Measurements from ENCODE around the gene ADCY4. TPM values are rescaled to one million over a fixed set of nuclear protein-coding genes. Genes with fewer than 3 reads are reported as not detected.

Gene ADCY4
- total and polyA plus RNA-seq, 3 donors from 2014 or later: 10.0 to 23.1 (median 13.9) TPM

DNA sequence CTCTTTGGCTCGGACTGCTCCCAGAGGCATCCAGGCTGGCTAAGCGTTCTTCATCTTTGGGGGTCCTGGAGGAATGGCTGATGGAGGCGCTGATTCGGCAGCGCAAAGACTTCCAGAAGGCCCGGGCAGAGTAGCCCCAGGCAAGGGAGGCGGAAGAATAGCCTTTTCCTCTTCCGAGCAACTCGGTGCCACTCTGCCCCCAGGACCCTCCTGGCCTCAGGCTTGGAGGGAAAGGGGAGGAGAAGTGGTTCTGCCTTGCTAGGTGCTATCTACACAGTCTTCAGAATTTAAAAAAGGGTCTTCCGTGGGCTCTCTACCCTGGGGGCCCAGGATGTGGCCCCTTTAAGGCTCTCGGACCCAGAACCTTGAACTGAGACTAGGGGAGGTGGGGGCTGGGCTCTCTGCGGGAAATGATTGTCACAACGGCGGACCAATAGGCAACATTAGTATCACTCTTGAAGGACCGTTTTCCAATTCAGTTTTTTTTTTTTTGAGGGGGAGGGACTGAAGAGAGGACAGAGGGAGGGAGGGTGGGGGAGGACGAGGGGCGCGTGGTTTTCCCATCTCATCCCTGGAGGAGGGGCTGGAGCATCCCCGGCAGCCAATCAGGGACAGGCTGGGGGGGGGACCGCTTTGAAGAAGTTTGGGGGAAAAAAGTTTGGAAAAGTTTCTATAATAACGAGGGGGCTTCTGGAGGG lies 32.8 kb upstream of the ADCY4 start, which contains the start of gene NFATC4:
Gene NFATC4, plus strand, starts transcription at position 671 of the 698 bp plus-strand sequence. CDS start 157 bp downstream, outside the sequence.
- peak within 1 kb of the TSS; percentile 44 to 62 for H3K4me3 ChIP-seq
- 4 to 7% methylated on average over 21 of the region's 21 CpGs for WGBS, 2 donors
- H3K4me1 ChIP-seq: peaks cover 16% of the 10 kb centered on the region
- TF ChIP-seq, protein P1, sequence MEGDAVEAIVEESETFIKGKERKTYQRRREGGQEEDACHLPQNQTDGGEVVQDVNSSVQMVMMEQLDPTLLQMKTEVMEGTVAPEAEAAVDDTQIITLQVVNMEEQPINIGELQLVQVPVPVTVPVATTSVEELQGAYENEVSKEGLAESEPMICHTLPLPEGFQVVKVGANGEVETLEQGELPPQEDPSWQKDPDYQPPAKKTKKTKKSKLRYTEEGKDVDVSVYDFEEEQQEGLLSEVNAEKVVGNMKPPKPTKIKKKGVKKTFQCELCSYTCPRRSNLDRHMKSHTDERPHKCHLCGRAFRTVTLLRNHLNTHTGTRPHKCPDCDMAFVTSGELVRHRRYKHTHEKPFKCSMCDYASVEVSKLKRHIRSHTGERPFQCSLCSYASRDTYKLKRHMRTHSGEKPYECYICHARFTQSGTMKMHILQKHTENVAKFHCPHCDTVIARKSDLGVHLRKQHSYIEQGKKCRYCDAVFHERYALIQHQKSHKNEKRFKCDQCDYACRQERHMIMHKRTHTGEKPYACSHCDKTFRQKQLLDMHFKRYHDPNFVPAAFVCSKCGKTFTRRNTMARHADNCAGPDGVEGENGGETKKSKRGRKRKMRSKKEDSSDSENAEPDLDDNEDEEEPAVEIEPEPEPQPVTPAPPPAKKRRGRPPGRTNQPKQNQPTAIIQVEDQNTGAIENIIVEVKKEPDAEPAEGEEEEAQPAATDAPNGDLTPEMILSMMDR (IDR thresholded peaks at IDR 0.05): no peak
- TF ChIP-seq POLR2A (IDR thresholded peaks at IDR 0.05): no peak
- peak; percentile 93 for DNase-seq
- intact Hi-C loops (cut with DNase I; ENCODE audit: low total_unique reads): loop anchor here (5.0 kb wide), 1 partner anchor 65 kb away; no protein-coding TSS in a partner anchor
- no peaks in the 10 kb centered on the region for H3K36me3 ChIP-seq (ENCODE audit: low read depth, missing control alignments)
- peak within 1 kb of the TSS; percentile 80 to 87 for H3K27ac ChIP-seq
- no peaks in the 10 kb centered on the region for H3K9me3 ChIP-seq
- H3K27me3 ChIP-seq: no peaks in the 10 kb centered on the region

DNA sequence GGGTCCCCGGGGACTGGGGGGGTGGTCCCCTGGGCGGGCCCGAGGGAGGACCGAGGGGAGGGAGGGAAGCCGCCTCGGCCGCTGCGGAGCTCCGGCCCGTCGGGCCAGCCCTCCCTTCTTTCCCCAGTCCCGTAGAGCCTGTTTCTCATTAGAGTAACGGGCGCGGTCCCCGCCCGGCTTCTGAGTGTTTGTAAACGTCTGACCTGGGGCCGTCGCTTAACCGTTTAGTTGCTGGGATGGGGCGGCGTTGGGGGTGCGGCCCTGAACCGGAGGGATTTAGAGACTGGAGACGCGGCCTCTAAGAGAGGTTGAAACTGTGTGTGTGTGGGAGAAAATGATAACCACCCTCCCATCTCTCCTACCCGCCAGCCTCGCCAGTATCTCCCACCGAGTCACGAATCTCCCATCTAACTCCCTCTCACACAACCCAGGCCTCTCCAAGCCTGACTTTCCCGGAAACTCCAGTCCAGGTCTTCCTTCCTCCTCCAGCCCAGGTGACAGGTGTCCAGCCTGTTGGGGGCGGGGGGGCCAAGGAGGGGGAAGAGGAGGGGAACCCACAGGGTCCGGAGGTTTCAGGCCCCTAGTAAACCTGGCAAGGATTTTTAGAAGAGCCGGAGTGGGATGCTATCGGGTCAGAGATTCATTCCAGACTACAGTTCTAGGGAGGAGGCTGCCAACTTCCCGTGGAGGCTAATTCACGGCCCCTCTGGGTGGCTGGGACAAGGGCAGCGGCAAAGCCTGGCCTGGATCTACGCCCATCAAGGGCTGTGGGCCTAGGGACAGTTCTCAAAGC lies 32.0 kb upstream of the ADCY4 start:
- no peaks in the 10 kb centered on the region for H3K36me3 ChIP-seq (ENCODE audit: low read depth, missing control alignments)
- 0 to 1% methylated on average over 27 to 40 of the region's 40 CpGs for WGBS, 2 donors
- no peaks in the 10 kb centered on the region for H3K27me3 ChIP-seq
- peaks cover 16% of the 10 kb centered on the region for H3K4me1 ChIP-seq
- peak; percentile 88 for DNase-seq
- intact Hi-C loops (cut with DNase I; ENCODE audit: low total_unique reads): loop anchor here (5.0 kb wide), 1 partner anchor 65 kb away; no protein-coding TSS in a partner anchor
- H3K4me3 ChIP-seq: peak overlapping the region; percentile 19 to 62
- H3K27ac ChIP-seq: peak overlapping the region; percentile 80 to 87
- TF ChIP-seq, protein P1 (IDR thresholded peaks at IDR 0.05): no peak
- peak; percentile 9 for TF ChIP-seq POLR2A (IDR thresholded peaks at IDR 0.05)
- no peaks in the 10 kb centered on the region for H3K9me3 ChIP-seq

DNA sequence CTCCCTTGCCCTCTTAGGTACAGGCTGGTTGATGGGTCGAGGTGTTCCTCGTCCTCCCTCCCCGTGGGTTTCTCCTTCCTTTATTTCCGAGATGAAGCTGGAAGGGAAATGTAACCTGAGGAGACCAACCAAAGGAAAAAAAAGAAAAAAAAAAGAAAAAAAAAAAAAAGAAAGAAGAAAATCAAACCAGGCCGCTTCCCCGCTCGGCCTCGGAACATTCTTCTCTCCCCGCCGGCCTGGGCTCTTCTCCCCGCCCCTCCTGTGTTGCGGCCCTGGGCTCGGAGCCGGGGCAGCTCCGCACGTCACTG lies 31.5 kb upstream of the ADCY4 start:
- Histone ChIP-seq H3K9me3 (no peaks in the 10 kb centered on the region), H3K27ac (peak overlapping the region; percentile 80 to 87), H3K36me3 (ENCODE audit: low read depth, missing control alignments) (no peaks in the 10 kb centered on the region), H3K4me3 (peak overlapping the region; percentile 19 to 62), H3K27me3 (no peaks in the 10 kb centered on the region), H3K4me1 (peaks cover 16% of the 10 kb centered on the region)
- WGBS, 2 donors: 0% methylated on average over 16 of the region's 16 CpGs
- no peak for DNase-seq
- intact Hi-C loops (cut with DNase I; ENCODE audit: low total_unique reads): loop anchor here (5.0 kb wide), 1 partner anchor 66 kb away; no protein-coding TSS in a partner anchor
- no peak for TF ChIP-seq POLR2A (IDR thresholded peaks at IDR 0.05)
- TF ChIP-seq, protein P1 (IDR thresholded peaks at IDR 0.05): no peak

DNA sequence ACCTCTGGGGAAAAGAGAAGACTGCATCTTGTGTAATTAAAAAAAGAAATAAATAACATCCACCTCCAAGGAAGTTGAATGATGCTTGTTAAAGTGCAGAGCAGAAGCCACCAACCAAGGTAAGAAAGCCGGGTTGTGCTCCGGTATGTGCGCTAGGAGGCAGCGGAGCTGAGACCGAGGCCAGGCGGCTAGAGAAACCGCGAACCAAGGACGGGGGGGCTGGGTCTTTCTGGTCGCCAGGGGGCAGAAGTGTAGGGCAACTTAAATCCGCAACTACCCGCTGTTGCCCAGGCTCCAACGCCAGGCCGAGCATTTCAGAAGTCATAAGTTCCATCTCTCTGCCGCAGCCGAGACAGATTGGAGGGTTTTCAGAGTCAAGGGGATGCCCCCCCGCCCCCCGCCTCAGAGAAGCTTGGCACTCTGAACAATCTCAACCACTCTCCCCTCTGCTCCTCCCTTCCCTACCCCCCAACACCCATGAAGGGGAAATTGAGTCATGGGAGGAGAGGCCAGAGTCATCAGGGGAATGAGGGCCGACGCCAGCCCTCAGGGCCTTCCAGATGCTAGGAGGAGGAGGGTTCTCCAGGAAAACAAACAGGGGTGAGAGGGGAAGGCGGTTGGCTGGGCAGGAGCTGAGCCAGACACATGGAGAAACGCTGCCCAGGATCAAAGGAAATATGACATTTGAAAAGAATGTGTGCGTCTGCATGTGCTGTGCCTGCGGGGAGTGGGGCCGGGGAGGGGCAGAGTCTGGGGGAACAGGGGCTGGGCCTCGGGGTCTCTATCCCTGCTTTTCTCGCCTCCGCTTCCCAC lies 30.9 kb upstream of the ADCY4 start:
- Histone ChIP-seq H3K36me3 (ENCODE audit: low read depth, missing control alignments) (no peaks in the 10 kb centered on the region), H3K4me3 (peak overlapping the region; percentile 19 to 62), H3K9me3 (no peaks in the 10 kb centered on the region), H3K4me1 (peaks cover 16% of the 10 kb centered on the region), H3K27me3 (no peaks in the 10 kb centered on the region), H3K27ac (peak overlapping the region; percentile 80 to 87)
- WGBS, 2 donors: 2 to 8% methylated on average over 27 to 28 of the region's 28 CpGs
- intact Hi-C loops (cut with DNase I; ENCODE audit: low total_unique reads): loop anchor here (5.0 kb wide), 1 partner anchor 66 kb away; no protein-coding TSS in a partner anchor
- no peak for TF ChIP-seq POLR2A (IDR thresholded peaks at IDR 0.05)
- TF ChIP-seq, protein P1 (IDR thresholded peaks at IDR 0.05): peak; percentile 57 to 86 (median 80)
- peak; percentile 92 for DNase-seq

Measured in testis (tissue), 3 donors.